Smooth muscle cell (in vitro differentiated cells): ENCODE data around the gene CRYBB1. TPM values are rescaled to one million over a fixed set of nuclear protein-coding genes. Genes with fewer than 3 reads are reported as not detected.

ENCODE experiments used
- DNase-seq: peaks from one replicate; lab custom pipeline; 2025; ENCODE audit not compliant: unreplicated experiment; lab: John Stamatoyannopoulos, UW
- H2AFZ ChIP-seq: fragments of 200-600 bp; sonication (generic); 2 replicates; pipeline ENCODE4 v1.6.0; 2016; ENCODE audit warnings: antibody characterized with exemption, low read depth, mild to moderate bottlenecking
- H3F3A ChIP-seq: fragments of 200-600 bp; sonication (generic); 2 replicates; pipeline ENCODE4 v1.6.0; 2017; ENCODE audit warnings: antibody characterized with exemption, low read depth
- H3K27ac ChIP-seq: fragments of 200-600 bp; sonication (generic); 2 replicates; pipeline ENCODE4 v1.5.1; 2016; ENCODE audit warnings: low read depth, mild to moderate bottlenecking
- H3K27me3 ChIP-seq: fragments of 200-600 bp; sonication (generic); 2 replicates; pipeline ENCODE4 v1.6.1; 2016; ENCODE audit warnings: low read depth, mild to moderate bottlenecking
- H3K36me3 ChIP-seq: fragments of 200-600 bp; sonication (generic); 2 replicates; pipeline ENCODE4 v1.5.1; 2016; ENCODE audit warnings: low read depth
- H3K4me1 ChIP-seq: fragments of 200-600 bp; sonication (generic); 2 replicates; pipeline ENCODE4 v1.5.1; 2016; ENCODE audit warnings: low read depth
- H3K4me2 ChIP-seq: fragments of 200-600 bp; sonication (generic); 2 replicates; pipeline ENCODE4 v1.6.0; 2016; ENCODE audit warnings: mild to moderate bottlenecking
- H3K4me3 ChIP-seq: fragments of 200-600 bp; sonication (generic); 2 replicates; pipeline ENCODE4 v1.5.1; 2016; ENCODE audit warnings: mild to moderate bottlenecking
- H3K79me2 ChIP-seq: fragments of 200-600 bp; sonication (generic); 2 replicates; pipeline ENCODE4 v1.6.0; 2016; ENCODE audit warnings: low read depth, mild to moderate bottlenecking
- H3K9ac ChIP-seq: fragments of 200-600 bp; sonication (generic); 2 replicates; pipeline ENCODE4 v1.6.0; 2016; ENCODE audit warnings: low read depth
- H3K9me3 ChIP-seq: fragments of 200-600 bp; sonication (generic); replicated peaks from 2 replicates; pipeline ENCODE4 v1.5.1; 2016; ENCODE audit warnings: low read depth
- H4K20me1 ChIP-seq: fragments of 200-600 bp; sonication (generic); 2 replicates; pipeline ENCODE4 v1.6.0; 2016; ENCODE audit warnings: low read depth
- WGBS: methylation state at CpG from one replicate; pipeline ENCODE4 v1.1.7; 2016; ENCODE audit warnings: low lambda C conversion rate; 5-methylcytosine and 5-hydroxymethylcytosine counted together
- microRNA counts: library from miRNA; unstranded; fragments of <30 nt; microRNA quantifications from one replicate; lab custom pipeline; 2016
- microRNA-seq: library from miRNA; unstranded; fragments of <30 nt; microRNA quantifications from one replicate; pipeline ENCODE4, GENCODE V29; 2016; ENCODE audit warnings: borderline number of aligned reads
- polyA plus RNA-seq: library from polyadenylated mRNA; unstranded; fragments of >200 nt; fragmentation: Nextera tagmentation; extraction: Ambion mirVana; gene quantifications from 2 replicates; pipeline ENCODE4 v1.2.1, GENCODE V29; 2016
- small RNA-seq: library from RNA; depleted of rRNA; stranded (forward); fragments of <200 nt; gene quantifications from one replicate; pipeline ENCODE3, GENCODE V24; 2014
- total RNA-seq: library from RNA; depleted of rRNA; stranded (reverse); fragments of >200 nt; gene quantifications from 2 replicates; pipeline ENCODE4 v1.2.3, GENCODE V29; 2014
- TF ChIP-seq, protein P1 (sequence below): fragments of 200-600 bp; sonication (generic); IDR thresholded peaks from 2 replicates; pipeline ENCODE4 v1.5.1; 2017; ENCODE audit warnings: borderline replicate concordance, mild to moderate bottlenecking, antibody characterized with exemption; ENCODE audit not compliant: insufficient read depth, poor library complexity, severe bottlenecking

Gene CRYBB1
- total and polyA plus RNA-seq, 2 experiments from 2014 or later, result not detected

DNA sequence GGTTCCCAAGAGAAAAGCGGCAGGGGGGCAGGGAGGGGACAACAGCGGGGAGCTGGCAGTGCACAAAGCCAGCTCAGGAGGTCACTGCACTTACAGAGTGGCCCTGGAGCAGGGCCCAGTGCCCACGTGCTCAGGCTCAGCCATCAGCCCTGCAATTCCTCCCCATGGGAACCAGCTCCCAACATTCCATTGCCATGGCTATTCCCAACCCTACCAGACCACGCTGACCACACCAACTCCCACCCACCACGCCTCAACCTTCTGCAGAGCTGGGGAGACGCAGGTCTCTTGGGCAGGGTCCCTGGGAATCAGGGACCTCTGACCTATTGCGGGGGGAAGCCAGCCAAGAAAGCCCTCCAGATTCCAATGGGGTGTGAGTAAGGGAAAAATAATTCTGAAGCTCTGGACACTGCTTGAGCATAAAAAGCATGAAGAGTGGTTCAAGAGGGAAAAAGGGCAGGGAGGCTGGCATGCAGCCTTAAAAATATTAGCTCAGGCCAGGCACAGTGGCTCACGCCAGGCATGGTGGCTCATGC, 67.3 kb downstream of the CRYBB1 start:
- 44% methylated on average over 8 of the region's 8 CpGs for WGBS
- H3K9me3 ChIP-seq, result no peaks in the 10 kb centered on the region
- H3K9ac ChIP-seq, result peak overlapping the region; percentile 11
- no peak overlapping the region for H3K4me3 ChIP-seq
- no peak for DNase-seq
- H3F3A ChIP-seq, result peaks cover 7% of the 10 kb centered on the region
- H3K4me2 ChIP-seq, result peak overlapping the region; percentile 63
- TF ChIP-seq, protein P1, sequence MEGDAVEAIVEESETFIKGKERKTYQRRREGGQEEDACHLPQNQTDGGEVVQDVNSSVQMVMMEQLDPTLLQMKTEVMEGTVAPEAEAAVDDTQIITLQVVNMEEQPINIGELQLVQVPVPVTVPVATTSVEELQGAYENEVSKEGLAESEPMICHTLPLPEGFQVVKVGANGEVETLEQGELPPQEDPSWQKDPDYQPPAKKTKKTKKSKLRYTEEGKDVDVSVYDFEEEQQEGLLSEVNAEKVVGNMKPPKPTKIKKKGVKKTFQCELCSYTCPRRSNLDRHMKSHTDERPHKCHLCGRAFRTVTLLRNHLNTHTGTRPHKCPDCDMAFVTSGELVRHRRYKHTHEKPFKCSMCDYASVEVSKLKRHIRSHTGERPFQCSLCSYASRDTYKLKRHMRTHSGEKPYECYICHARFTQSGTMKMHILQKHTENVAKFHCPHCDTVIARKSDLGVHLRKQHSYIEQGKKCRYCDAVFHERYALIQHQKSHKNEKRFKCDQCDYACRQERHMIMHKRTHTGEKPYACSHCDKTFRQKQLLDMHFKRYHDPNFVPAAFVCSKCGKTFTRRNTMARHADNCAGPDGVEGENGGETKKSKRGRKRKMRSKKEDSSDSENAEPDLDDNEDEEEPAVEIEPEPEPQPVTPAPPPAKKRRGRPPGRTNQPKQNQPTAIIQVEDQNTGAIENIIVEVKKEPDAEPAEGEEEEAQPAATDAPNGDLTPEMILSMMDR, result no peak
- peaks cover 20% of the 10 kb centered on the region for H3K4me1 ChIP-seq
- H3K36me3 ChIP-seq, result no peaks in the 10 kb centered on the region
- peaks cover 14% of the 10 kb centered on the region for H4K20me1 ChIP-seq
- no peak overlapping the region for H2AFZ ChIP-seq
- no peaks in the 10 kb centered on the region for H3K27me3 ChIP-seq
- H3K27ac ChIP-seq, result peak overlapping the region; percentile 88
- peaks cover 42% of the 10 kb centered on the region for H3K79me2 ChIP-seq

GRCh38 chr22:26549902-26550497, 67.8 kb downstream of the CRYBB1 start:
- Histone ChIP-seq H3K4me3 (no peak overlapping the region), H3K4me2 (peak overlapping the region; percentile 63), H3K9me3 (no peaks in the 10 kb centered on the region), H4K20me1 (peaks cover 18% of the 10 kb centered on the region), H3K9ac (no peak overlapping the region), H3K4me1 (peaks cover 20% of the 10 kb centered on the region), H3K36me3 (no peaks in the 10 kb centered on the region), H3K79me2 (peaks cover 47% of the 10 kb centered on the region), H3K27me3 (no peaks in the 10 kb centered on the region), H2AFZ (no peak overlapping the region), H3K27ac (peak overlapping the region; percentile 88), H3F3A (peaks cover 7% of the 10 kb centered on the region)
- no peak for DNase-seq
- 95% methylated on average over 4 of the region's 4 CpGs for WGBS
- TF ChIP-seq, protein P1, result no peak

MicroRNA genes within 50 kb of the gene (microRNA counts, 767-probe panel; counts per million panel counts)
- microRNA hsa-miR-548j (lab: Ali Mortazavi, UCI), result 183 counts per million

Small RNA genes within 50 kb of the gene (microRNA-seq; reads per million reads assigned to microRNA genes)
- 9.4 reads per million, percentile 11 among the genes with 10 or more reads in this experiment for gene MIR548J

Small RNA genes within 50 kb of the gene (small RNA-seq; reads per million reads assigned to genes)
- gene MIR548J, result 0.13 reads per million
- gene RF01874, result not detected

Other genes with a start within 250 kb of the CRYBB1 start
- gene ASPHD2, start 188.8 kb downstream of the CRYBB1 start, total RNA-seq, result 2.4 and 4.5 TPM in 2 replicates
- gene ASPHD2, start 188.8 kb downstream of the CRYBB1 start, polyA plus RNA-seq, result 3.7 and 5.3 TPM in 2 replicates
- 23.5 and 46.3 TPM in 2 replicates for gene HPS4, start 134.2 kb downstream of the CRYBB1 start, total RNA-seq
- 18.2 and 21.2 TPM in 2 replicates for gene HPS4, start 134.2 kb downstream of the CRYBB1 start, polyA plus RNA-seq
- gene SRRD, start 134.2 kb downstream of the CRYBB1 start, total RNA-seq, result 20.7 and 35.8 TPM in 2 replicates
- 34.5 and 38.6 TPM in 2 replicates for gene SRRD, start 134.2 kb downstream of the CRYBB1 start, polyA plus RNA-seq
- gene TFIP11, start 105.6 kb downstream of the CRYBB1 start, total RNA-seq, result 22.5 and 34.9 TPM in 2 replicates
- 25.7 and 27.7 TPM in 2 replicates for gene TFIP11, start 105.6 kb downstream of the CRYBB1 start, polyA plus RNA-seq
- gene TPST2, start 27.9 kb downstream of the CRYBB1 start, total RNA-seq, result 44.1 and 44.8 TPM in 2 replicates
- gene TPST2, start 27.9 kb downstream of the CRYBB1 start, polyA plus RNA-seq, result 48.5 and 50.2 TPM in 2 replicates
- gene CRYBA4, start 3.9 kb upstream of the CRYBB1 start, total RNA-seq, result 4.9 TPM in 1 of 2 replicates, not detected in the other
- gene CRYBA4, start 3.9 kb upstream of the CRYBB1 start, polyA plus RNA-seq, result 1.1 and 1.8 TPM in 2 replicates
- gene MIAT, start 39.6 kb upstream of the CRYBB1 start, total RNA-seq, result 2.8 and 7.0 TPM in 2 replicates
- gene MIAT, start 39.6 kb upstream of the CRYBB1 start, polyA plus RNA-seq, result 0.16 and 5.1 TPM in 2 replicates